ENCODE results near the gene IFIT2. TPM values are rescaled to one million over a fixed set of nuclear protein-coding genes. Genes with fewer than 3 reads are reported as not detected.
A peak's percentile ranks its signal among the peaks of the same experiment; 100 is the strongest.

Gene IFIT2
- total RNA-seq, 1 donor from 2014 or later, result 4.9 TPM

- TF ChIP-seq, protein P1, sequence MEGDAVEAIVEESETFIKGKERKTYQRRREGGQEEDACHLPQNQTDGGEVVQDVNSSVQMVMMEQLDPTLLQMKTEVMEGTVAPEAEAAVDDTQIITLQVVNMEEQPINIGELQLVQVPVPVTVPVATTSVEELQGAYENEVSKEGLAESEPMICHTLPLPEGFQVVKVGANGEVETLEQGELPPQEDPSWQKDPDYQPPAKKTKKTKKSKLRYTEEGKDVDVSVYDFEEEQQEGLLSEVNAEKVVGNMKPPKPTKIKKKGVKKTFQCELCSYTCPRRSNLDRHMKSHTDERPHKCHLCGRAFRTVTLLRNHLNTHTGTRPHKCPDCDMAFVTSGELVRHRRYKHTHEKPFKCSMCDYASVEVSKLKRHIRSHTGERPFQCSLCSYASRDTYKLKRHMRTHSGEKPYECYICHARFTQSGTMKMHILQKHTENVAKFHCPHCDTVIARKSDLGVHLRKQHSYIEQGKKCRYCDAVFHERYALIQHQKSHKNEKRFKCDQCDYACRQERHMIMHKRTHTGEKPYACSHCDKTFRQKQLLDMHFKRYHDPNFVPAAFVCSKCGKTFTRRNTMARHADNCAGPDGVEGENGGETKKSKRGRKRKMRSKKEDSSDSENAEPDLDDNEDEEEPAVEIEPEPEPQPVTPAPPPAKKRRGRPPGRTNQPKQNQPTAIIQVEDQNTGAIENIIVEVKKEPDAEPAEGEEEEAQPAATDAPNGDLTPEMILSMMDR (IDR thresholded peaks at IDR 0.05), result no peak
- intact Hi-C loops (cut with micrococcal nuclease), result no loop called here
- Mint-ChIP-seq H3K4me1 (peaks cover 53% of the 10 kb centered on the region), H3K9me3 (peaks cover 4% of the 10 kb centered on the region), H3K4me3 (no peak overlapping the region), H3K27me3 (no peaks in the 10 kb centered on the region), H3K27ac (no peak overlapping the region), H3K36me3 (ENCODE audit: low read depth) (peaks cover 12% of the 10 kb centered on the region)
- ChIA-PET POLR2A (no interaction called here), CTCF (no interaction called here)
- DNase-seq, result no peak
- no peak for ATAC-seq (ENCODE audit: low read depth)
These were observed 2.8 kb upstream of the IFIT2 start for GRCh38 chr10:89299031-89299430.

GRCh38 chr10:89301232-89301631 is 614 bp upstream of the IFIT2 start:
- TF ChIP-seq, protein P1 (IDR thresholded peaks at IDR 0.05), result no peak
- H3K4me3 Mint-ChIP-seq, result peak overlapping the region; percentile 91
- H3K27me3 Mint-ChIP-seq, result no peaks in the 10 kb centered on the region
- POLR2A ChIA-PET, result interaction anchor here (0.5 to 2.7 kb wide), 5 partner anchors 26 to 113 kb away, joined by 3 to 17 read pairs (median 14); partner anchors contain the start of genes IFIT3, IFIT5 and LIPA
- DNase-seq (no peak), ATAC-seq (ENCODE audit: low read depth) (peak; percentile 62)
- H3K4me1 Mint-ChIP-seq, result peaks cover 51% of the 10 kb centered on the region
- CTCF ChIA-PET, result interaction anchor here (1.1 to 3.6 kb wide), 2 partner anchors 31 to 68 kb away, joined by 4 to 19 read pairs; no protein-coding TSS in a partner anchor
- intact Hi-C loops (cut with micrococcal nuclease), result loop anchor here (1.0 to 2.0 kb wide), 4 partner anchors 31 to 113 kb away; partner anchors contain the start of genes IFIT1, IFIT5 and LIPA
- H3K27ac Mint-ChIP-seq, result peak overlapping the region; percentile 98
- peaks cover 26% of the 10 kb centered on the region for H3K36me3 Mint-ChIP-seq (ENCODE audit: low read depth)
- H3K9me3 Mint-ChIP-seq, result peaks cover 4% of the 10 kb centered on the region

DNA sequence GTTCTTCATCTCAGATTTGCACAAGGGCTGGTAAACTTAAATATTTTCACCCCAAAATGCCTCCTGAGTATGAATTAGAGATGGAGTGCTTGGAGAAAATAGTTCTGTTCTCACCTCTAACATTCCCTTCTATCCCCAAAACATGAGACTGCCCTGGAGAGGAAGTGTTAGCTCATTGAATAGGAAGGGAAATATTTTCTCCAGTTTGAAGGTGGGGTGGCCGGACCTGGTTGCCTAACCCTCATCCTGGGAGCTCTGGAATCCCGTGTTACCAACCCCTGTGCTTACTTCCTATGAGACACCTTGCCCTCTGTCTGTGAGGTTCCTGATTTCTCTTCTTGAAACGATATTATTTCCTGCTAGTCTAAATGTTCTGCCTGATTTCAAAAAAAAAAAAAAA is 779 bp downstream of the IFIT2 start:
- H3K4me3 Mint-ChIP-seq, result peak overlapping the region; percentile 91
- peak overlapping the region; percentile 98 for H3K27ac Mint-ChIP-seq
- TF ChIP-seq, protein P1 (IDR thresholded peaks at IDR 0.05), result no peak
- H3K4me1 Mint-ChIP-seq, result peaks cover 44% of the 10 kb centered on the region
- H3K36me3 Mint-ChIP-seq (ENCODE audit: low read depth), result peaks cover 40% of the 10 kb centered on the region
- CTCF ChIA-PET, result interaction anchor here (0.9 to 3.6 kb wide), 3 partner anchors 65 to 111 kb away, joined by 4 to 19 read pairs (median 4); partner anchors contain the start of gene IFIT5
- intact Hi-C loops (cut with micrococcal nuclease), result loop anchor here (2.0 kb wide), 1 partner anchor 66 kb away; no protein-coding TSS in a partner anchor
- DNase-seq (no peak), ATAC-seq (ENCODE audit: low read depth) (no peak)
- H3K27me3 Mint-ChIP-seq, result no peaks in the 10 kb centered on the region
- POLR2A ChIA-PET, result interaction anchor here (0.6 to 2.7 kb wide), 5 partner anchors 25 to 571 kb away, joined by 3 to 17 read pairs (median 14); partner anchors contain the start of genes IFIT3, IFIT5 and LIPA
- H3K9me3 Mint-ChIP-seq, result peaks cover 4% of the 10 kb centered on the region

DNA sequence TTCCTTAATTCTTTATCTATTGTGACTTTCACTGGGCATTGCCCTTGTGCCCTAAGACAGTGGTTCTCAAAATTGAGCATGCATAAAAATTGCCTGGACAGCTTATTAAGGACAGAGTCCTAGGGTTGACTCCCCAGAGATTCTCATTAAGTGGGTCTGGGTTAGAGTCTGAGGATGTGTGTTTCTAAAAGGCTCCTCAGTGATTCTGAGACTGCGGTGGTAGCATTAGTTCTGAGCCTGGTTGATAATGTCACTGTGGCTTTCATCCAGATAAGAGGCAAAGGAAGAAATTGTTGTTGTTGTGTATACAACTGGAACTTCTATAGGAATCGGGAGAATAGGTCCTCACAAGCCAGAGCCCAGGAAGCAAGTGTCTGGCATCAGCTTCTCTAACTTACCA is 1.3 kb downstream of the IFIT2 start:
- ATAC-seq (ENCODE audit: low read depth) (no peak), DNase-seq (no peak)
- peak overlapping the region; percentile 91 for H3K4me3 Mint-ChIP-seq
- peaks cover 4% of the 10 kb centered on the region for H3K9me3 Mint-ChIP-seq
- ChIA-PET CTCF (interaction anchor here (0.9 to 3.6 kb wide), 2 partner anchors 64 to 66 kb away, joined by 4 to 19 read pairs; no protein-coding TSS in a partner anchor), POLR2A (interaction anchor here (1.8 to 2.7 kb wide), 3 partner anchors 24 to 111 kb away, joined by 7 to 17 read pairs (median 15); partner anchors contain the start of genes IFIT3, IFIT5 and LIPA)
- TF ChIP-seq, protein P1 (IDR thresholded peaks at IDR 0.05), result no peak
- intact Hi-C loops (cut with micrococcal nuclease), result loop anchor here (2.0 kb wide), 1 partner anchor 66 kb away; no protein-coding TSS in a partner anchor
- H3K27me3 Mint-ChIP-seq, result no peaks in the 10 kb centered on the region
- peaks cover 42% of the 10 kb centered on the region for H3K4me1 Mint-ChIP-seq
- peak overlapping the region; percentile 98 for H3K27ac Mint-ChIP-seq
- peaks cover 45% of the 10 kb centered on the region for H3K36me3 Mint-ChIP-seq (ENCODE audit: low read depth)

DNA sequence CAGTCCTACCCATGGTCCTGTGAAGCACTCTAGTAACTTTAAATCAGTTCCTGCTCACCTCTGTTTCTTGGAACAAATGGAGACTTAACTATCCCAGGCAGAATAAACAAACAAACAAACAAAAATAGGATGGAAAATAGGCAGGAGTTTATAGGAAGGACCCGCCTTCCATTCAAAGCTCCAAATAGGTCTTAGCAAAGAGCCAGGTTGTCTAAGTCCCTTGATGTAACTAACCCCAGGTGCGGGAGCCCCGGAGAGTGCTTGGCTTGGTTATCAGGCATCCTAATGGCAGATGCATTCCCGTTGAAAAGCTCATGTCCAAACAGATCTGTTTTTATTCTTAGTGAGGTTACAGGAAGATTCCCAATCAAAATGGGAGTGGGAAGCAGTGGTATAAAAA is 2.2 kb downstream of the IFIT2 start:
- ChIA-PET POLR2A (interaction anchor here (1.8 kb wide), 1 partner anchor 111 kb away, joined by 7 read pairs; the partner anchor contains the start of gene IFIT5), CTCF (interaction anchor here (3.6 kb wide), 1 partner anchor 65 kb away, joined by 19 read pairs; no protein-coding TSS in a partner anchor)
- Mint-ChIP-seq H3K36me3 (ENCODE audit: low read depth) (peaks cover 52% of the 10 kb centered on the region), H3K27ac (no peak overlapping the region), H3K4me3 (no peak overlapping the region), H3K27me3 (no peaks in the 10 kb centered on the region), H3K9me3 (peaks cover 4% of the 10 kb centered on the region), H3K4me1 (peaks cover 42% of the 10 kb centered on the region)
- ATAC-seq (ENCODE audit: low read depth), result no peak
- DNase-seq, result no peak
- TF ChIP-seq, protein P1 (IDR thresholded peaks at IDR 0.05), result no peak
- intact Hi-C loops (cut with micrococcal nuclease), result no loop called here

Measured in activated B cell treated with CpG ODN at 0.5 μM for 24 hours (primary cell).